DMS53 treated with DMSO at 0.1 percent for 48 hours (cell line): ENCODE measurements around the gene PODN.
A peak's percentile ranks its signal among the peaks of the same experiment; 100 is the strongest.

Source experiments
- DNase-seq: peaks from one replicate; lab custom pipeline; 2025; ENCODE audit not compliant: unreplicated experiment; lab: John Stamatoyannopoulos, UW

PODN gene

GRCh38 chr1:53061859-53062707 is at the start of gene PODN:
Gene PODN, plus strand, starts transcription at chr1:53062213. Its CDS starts 7,643 bp downstream, at chr1:53069856.
- DNase-seq: no peak

GRCh38 chr1:53014791-53015507 is 47.1 kb upstream of the PODN start:
- peak; percentile 96 for DNase-seq

GRCh38 chr1:53015508-53015860 is 46.5 kb upstream of the PODN start:
- DNase-seq: no peak

- DNase-seq: no peak
Observed at GRCh38 chr1:53016705-53017104, 45.3 kb upstream of the PODN start.

GRCh38 chr1:53020588-53020987 is 41.4 kb upstream of the PODN start:
- DNase-seq: no peak

- DNase-seq: no peak
Observed at GRCh38 chr1:53022179-53022578, 39.8 kb upstream of the PODN start.

- DNase-seq: no peak
Observed at GRCh38 chr1:53023546-53023945, 38.5 kb upstream of the PODN start.

GRCh38 chr1:53024117-53024516 is 37.9 kb upstream of the PODN start:
- no peak for DNase-seq

GRCh38 chr1:53025034-53025768 is 36.8 kb upstream of the PODN start:
- DNase-seq: no peak

GRCh38 chr1:53025769-53026112 is 36.3 kb upstream of the PODN start:
- no peak for DNase-seq

- DNase-seq: no peak
Observed at GRCh38 chr1:53026254-53026653, 35.8 kb upstream of the PODN start.

GRCh38 chr1:53031732-53032131 is 30.3 kb upstream of the PODN start:
- no peak for DNase-seq

GRCh38 chr1:53037159-53037558 is 24.9 kb upstream of the PODN start:
- DNase-seq: no peak

GRCh38 chr1:53038566-53038965 is 23.4 kb upstream of the PODN start:
- no peak for DNase-seq

GRCh38 chr1:53043271-53043670 is 18.7 kb upstream of the PODN start:
- DNase-seq: no peak

GRCh38 chr1:53044926-53045325 is 17.1 kb upstream of the PODN start:
- no peak for DNase-seq

- DNase-seq: no peak
Observed at GRCh38 chr1:53046930-53047329, 15.1 kb upstream of the PODN start.

- DNase-seq: peak; percentile 74
Observed at GRCh38 chr1:53047737-53048736, 14.0 kb upstream of the PODN start.

- no peak for DNase-seq
Observed at GRCh38 chr1:53048960-53049573, 12.9 kb upstream of the PODN start.

GRCh38 chr1:53049574-53049967 is 12.4 kb upstream of the PODN start:
- DNase-seq: no peak
